SJCRH30 (cell line): Measurements from ENCODE around the gene GRAMD2B. TPM values are rescaled to one million over a fixed set of nuclear protein-coding genes. Genes with fewer than 3 reads are reported as not detected.
A peak's percentile ranks its signal among the peaks of the same experiment; 100 is the strongest.
"Not testable (repeated sequence)": the region's sequence is repeated elsewhere in the genome, so short reads cannot be mapped to it uniquely, and the experiment has no call there.

Source experiments
- DNase-seq, 2 experiments: peaks; one replicate each; pipeline ENCODE4 v3.0.0-alpha.2; 2015 to 2020
- H3K27ac ChIP-seq: fragments of 250-450 bp; sonication (Bioruptor Pico); 2 replicates; pipeline ENCODE4 v1.5.1; 2020; ENCODE audit warnings: mild to moderate bottlenecking, moderate library complexity
- H3K27me3 ChIP-seq: fragments of 250-450 bp; sonication (Bioruptor Pico); 2 replicates; pipeline ENCODE4 v1.5.1; 2020; ENCODE audit warnings: mild to moderate bottlenecking, moderate library complexity
- H3K36me3 ChIP-seq: fragments of 250-450 bp; sonication (Bioruptor Pico); 2 replicates; pipeline ENCODE4 v1.5.1; 2020; ENCODE audit warnings: mild to moderate bottlenecking, moderate library complexity
- H3K4me1 ChIP-seq: fragments of 250-450 bp; sonication (Bioruptor Pico); 2 replicates; pipeline ENCODE4 v1.5.1; 2020; ENCODE audit warnings: mild to moderate bottlenecking, moderate library complexity
- H3K4me3 ChIP-seq: fragments of 250-450 bp; sonication (Bioruptor Pico); 2 replicates; pipeline ENCODE4 v1.5.1; 2020; ENCODE audit warnings: mild to moderate bottlenecking, moderate library complexity
- H3K9me3 ChIP-seq: fragments of 250-450 bp; sonication (Bioruptor Pico); replicated peaks from 2 replicates; pipeline ENCODE4 v1.5.1; 2020; ENCODE audit warnings: mild to moderate bottlenecking, moderate library complexity
- total RNA-seq: library from RNA; depleted of rRNA; stranded (reverse); fragments of >200 nt; shearing (Covaris generic); gene quantifications from 2 replicates; pipeline ENCODE4 v1.2.3, GENCODE V29; 2014; rRNA removed

Gene GRAMD2B, protein sequence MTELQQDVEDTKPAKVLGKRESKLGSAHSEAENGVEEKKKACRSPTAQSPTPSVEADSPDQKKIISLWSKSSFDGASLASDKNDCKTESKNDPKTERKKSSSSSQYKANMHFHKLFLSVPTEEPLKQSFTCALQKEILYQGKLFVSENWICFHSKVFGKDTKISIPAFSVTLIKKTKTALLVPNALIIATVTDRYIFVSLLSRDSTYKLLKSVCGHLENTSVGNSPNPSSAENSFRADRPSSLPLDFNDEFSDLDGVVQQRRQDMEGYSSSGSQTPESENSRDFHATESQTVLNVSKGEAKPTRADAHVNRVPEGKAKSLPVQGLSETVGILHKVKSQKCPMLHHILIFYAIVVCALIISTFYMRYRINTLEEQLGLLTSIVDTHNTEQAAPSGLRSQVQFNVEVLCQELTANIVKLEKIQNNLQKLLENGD
- 12.1 and 14.3 TPM in 2 replicates for total RNA-seq

DNA sequence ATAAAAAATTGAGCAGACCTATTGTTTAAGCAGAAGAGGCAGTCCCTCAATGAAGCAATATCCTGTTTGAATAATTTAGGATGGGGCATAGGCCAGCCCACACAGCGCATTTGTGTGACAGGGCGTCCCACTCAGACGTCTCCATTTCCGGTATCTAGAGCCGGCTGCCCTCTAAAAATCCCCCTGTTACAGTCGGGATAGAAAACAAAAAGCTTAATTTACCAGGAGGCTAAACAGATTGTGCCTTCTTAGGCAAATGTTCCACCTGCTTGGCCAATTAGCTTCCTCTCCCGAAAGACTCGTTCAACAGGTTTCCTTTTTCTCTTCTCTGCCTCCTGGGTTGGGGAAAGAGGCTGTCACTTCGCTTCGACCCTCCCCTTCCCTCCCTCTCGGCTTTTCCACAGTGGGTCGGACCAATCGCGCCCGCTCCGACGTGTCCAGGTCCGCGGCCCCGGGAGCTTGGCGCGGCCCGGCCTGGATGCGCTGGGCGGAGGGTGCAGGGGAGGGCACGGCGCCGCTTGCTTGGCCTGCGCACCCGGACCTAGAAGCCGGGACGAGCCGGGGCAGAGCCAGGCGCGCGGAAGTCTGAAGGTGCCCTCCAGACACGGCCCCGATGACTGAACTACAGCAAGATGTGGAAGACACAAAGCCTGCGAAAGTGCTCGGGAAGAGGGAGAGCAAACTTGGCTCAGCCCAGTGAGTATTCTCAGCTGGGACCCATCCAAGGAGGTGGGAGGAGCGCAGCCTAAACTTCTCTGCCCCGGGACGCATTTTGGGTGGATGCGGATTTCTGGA is at the start of gene GRAMD2B:
Gene GRAMD2B (plus strand): TSS at position 416 of the 795 bp plus-strand sequence. CDS start 198 bp downstream, at position 614.
- DNase-seq: peak; percentile 77 to 84

DNA sequence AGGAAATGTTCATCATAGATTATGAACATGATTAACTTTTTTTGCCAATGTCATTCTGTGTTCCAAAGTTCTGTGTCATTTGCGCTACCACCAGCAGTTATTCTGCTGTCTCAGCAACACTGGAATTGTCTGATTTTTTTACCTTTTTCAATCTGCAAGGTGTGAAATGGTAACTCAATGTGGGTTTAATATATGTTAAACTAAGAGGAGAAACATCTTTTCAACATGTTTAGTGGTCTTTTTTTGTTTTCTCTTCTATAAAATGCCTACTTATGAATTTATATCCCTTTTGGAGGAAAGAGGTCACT is 49.1 kb upstream of the GRAMD2B start:
- DNase-seq: no peak
- Histone ChIP-seq H3K36me3 (no peaks in the 10 kb centered on the region), H3K27ac (no peak overlapping the region), H3K27me3 (no peaks in the 10 kb centered on the region), H3K9me3 (no peaks in the 10 kb centered on the region), H3K4me1 (peaks cover 36% of the 10 kb centered on the region), H3K4me3 (no peak overlapping the region)

More for the DNA sequence above, at the start of gene GRAMD2B:
- peak within 1 kb of the TSS; percentile 41 for H3K27ac ChIP-seq
- peak within 1 kb of the TSS; percentile 59 for H3K4me3 ChIP-seq
- H3K27me3 ChIP-seq: no peaks in the 10 kb centered on the region
- H3K9me3 ChIP-seq: no peaks in the 10 kb centered on the region
- no peaks in the 10 kb centered on the region for H3K4me1 ChIP-seq
- H3K36me3 ChIP-seq: no peaks in the 10 kb centered on the region

DNA sequence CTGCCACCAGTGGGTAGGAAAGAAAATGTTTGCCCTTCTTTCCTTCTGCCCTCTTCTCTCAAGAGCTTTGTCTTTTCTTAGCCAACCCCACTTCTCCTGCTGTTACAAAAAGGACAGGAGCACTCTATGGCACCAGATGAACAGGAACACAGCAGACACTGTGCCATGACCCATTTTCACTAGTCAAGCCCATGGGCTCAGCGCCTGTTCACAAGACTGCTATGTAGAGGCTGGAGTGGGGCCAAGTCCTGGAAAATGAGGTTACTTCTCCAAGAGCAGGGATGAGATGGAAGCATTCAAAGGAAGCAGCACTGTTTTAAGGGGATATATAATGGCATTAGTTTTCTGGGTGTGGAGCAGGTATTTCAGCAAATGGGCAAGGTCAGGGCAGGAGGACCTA is 46.8 kb upstream of the GRAMD2B start:
- DNase-seq: no peak
- Histone ChIP-seq H3K4me3 (no peak overlapping the region), H3K9me3 (peaks cover 3% of the 10 kb centered on the region; the same call in 1 of the 2 replicates), H3K27ac (peak overlapping the region; percentile 33; the same call in 1 of the 2 replicates), H3K4me1 (peaks cover 27% of the 10 kb centered on the region), H3K27me3 (no peaks in the 10 kb centered on the region), H3K36me3 (no peaks in the 10 kb centered on the region)

GRCh38 chr5:126377424-126377823 is 45.8 kb upstream of the GRAMD2B start:
- Histone ChIP-seq H3K4me1 (peaks cover 27% of the 10 kb centered on the region), H3K9me3 (peaks cover 8% of the 10 kb centered on the region; the same call in 1 of the 2 replicates), H3K36me3 (no peaks in the 10 kb centered on the region), H3K4me3 (no peak overlapping the region), H3K27ac (no peak overlapping the region), H3K27me3 (no peaks in the 10 kb centered on the region)
- no peak for DNase-seq

DNA sequence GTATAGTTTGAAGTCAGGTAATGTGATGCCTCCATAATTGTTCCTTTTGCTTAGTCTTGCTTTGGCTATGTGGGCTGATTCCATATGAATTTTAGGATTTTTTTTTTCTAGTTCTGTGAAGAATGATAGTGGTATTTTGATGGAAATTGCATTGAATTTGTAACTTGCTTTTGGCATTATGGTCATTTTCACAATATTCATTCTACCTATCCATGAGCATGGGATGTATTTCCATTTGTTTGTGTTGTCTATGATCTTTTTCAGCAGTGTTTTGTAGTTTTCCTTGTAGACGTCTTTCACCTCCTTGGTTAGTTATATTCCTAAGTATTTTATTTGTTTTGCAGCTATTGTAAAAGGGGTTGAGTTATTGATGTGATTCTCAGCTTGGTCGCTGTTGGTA is 42.9 kb upstream of the GRAMD2B start:
- not testable (repeated sequence) for DNase-seq, H3K9me3 ChIP-seq, H3K27ac ChIP-seq, H3K36me3 ChIP-seq, H3K27me3 ChIP-seq, H3K4me3 ChIP-seq
- peaks cover 24% of the 10 kb centered on the region for H3K4me1 ChIP-seq

DNA sequence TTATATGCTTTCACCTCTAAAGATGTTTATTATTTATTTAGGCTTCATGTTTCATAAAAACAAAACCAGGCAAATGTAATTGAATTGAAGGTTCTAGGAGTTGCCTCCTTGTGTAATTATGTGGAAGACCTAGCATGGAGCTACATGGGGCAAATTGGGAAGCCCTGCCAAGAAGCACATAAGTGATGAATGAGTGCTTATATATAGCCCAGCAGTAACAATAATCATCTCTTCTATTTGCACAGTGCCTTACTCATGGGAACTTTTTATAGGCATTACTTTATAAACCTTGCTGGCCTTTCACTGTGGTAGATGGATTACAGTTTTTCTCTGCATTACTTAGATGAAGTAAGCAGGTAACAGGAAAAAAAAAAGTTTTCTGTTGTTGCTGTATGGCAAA is 40.0 kb upstream of the GRAMD2B start:
- Histone ChIP-seq H3K9me3 (peaks cover 8% of the 10 kb centered on the region; the same call in 1 of the 2 replicates), H3K27me3 (no peaks in the 10 kb centered on the region), H3K27ac (no peak overlapping the region), H3K36me3 (no peaks in the 10 kb centered on the region), H3K4me3 (no peak overlapping the region), H3K4me1 (peaks cover 16% of the 10 kb centered on the region)
- DNase-seq: no peak

DNA sequence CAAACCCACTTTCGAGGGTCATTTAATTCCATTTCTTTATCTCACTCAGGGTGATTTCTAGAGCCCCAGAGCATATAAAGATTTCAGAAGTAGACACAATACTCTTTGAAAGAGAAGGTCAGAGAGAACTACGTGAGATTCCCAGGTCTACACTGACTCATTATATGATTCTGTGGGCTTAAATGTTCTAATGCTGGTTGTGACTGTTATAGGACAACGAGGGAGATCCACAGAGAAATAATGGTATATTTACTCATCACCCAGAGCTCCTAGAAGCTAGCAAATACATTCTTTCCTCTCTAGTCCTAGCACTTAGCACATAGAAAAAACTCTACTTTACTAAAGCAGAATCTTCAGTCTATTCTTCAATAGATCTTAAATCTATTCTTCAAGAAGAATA is 39.4 kb upstream of the GRAMD2B start:
- H3K27ac ChIP-seq: no peak overlapping the region
- DNase-seq: no peak
- H3K4me1 ChIP-seq: peaks cover 16% of the 10 kb centered on the region

GRCh38 chr5:126384985-126385384 is 38.2 kb upstream of the GRAMD2B start:
- H3K4me1 ChIP-seq: peaks cover 16% of the 10 kb centered on the region
- H3K27me3 ChIP-seq: no peaks in the 10 kb centered on the region
- no peak overlapping the region for H3K4me3 ChIP-seq
- no peaks in the 10 kb centered on the region for H3K36me3 ChIP-seq
- H3K9me3 ChIP-seq: peaks cover 8% of the 10 kb centered on the region; the same call in 1 of the 2 replicates
- DNase-seq: peak in 1 of 2 experiments; percentile 29
- peak overlapping the region; percentile 15 for H3K27ac ChIP-seq

More for the DNA sequence above, 39.4 kb upstream of the GRAMD2B start:
- Histone ChIP-seq H3K9me3 (peaks cover 8% of the 10 kb centered on the region; the same call in 1 of the 2 replicates), H3K4me3 (no peak overlapping the region), H3K36me3 (no peaks in the 10 kb centered on the region), H3K27me3 (no peaks in the 10 kb centered on the region)

DNA sequence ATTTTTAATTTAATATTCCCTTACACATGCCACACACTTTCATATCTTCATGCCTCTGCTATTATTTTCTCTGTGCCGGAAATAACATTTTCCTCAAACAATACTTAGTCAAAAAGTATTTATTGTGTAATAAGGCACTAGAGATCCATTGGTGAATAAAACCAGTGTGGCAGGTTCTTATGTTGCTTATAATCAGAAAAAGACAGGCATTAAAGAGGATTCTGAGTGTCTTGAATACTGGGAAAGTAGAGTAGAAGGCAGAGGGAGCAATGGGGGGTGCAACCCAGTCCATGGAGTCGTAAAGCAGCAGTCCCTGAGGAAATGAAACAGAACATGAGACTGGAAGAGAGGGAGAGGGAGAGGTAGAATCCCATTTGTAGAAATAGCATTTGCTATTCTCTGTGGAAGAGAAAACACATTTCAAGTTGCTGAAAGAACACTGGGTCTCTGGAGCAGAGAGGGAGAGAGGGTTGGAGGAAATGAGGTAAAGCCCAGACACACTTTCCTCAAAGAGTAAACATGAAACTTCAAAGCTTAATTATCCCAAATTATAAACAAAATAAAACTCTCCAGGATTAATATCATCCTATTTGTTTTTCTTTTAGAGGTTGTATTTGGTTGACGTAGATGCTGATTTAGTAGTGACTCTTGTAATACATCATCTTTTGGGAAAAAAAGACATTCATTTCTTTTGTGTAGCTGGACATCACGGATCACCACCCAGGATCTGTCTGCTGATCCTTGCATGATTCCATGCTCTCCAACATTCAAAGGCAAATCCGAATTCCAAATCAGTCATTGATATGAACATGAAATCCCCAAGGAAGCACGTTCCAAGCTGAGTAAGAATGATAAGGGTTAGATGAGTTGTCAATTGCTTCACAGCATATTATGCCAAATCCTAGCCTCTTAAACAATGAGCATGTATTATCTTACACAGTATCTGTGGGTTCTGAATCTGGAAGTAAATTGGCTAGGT is 37.4 kb upstream of the GRAMD2B start:
- Histone ChIP-seq H3K36me3 (no peaks in the 10 kb centered on the region), H3K4me1 (peaks cover 16% of the 10 kb centered on the region), H3K4me3 (no peak overlapping the region), H3K27me3 (no peaks in the 10 kb centered on the region), H3K27ac (peak overlapping the region; percentile 9; the same call in 1 of the 2 replicates), H3K9me3 (peaks cover 8% of the 10 kb centered on the region; the same call in 1 of the 2 replicates)
- no peak for DNase-seq

- no peak overlapping the region for H3K4me3 ChIP-seq
These were observed 34.0 kb upstream of the GRAMD2B start for GRCh38 chr5:126389179-126389578.

DNA sequence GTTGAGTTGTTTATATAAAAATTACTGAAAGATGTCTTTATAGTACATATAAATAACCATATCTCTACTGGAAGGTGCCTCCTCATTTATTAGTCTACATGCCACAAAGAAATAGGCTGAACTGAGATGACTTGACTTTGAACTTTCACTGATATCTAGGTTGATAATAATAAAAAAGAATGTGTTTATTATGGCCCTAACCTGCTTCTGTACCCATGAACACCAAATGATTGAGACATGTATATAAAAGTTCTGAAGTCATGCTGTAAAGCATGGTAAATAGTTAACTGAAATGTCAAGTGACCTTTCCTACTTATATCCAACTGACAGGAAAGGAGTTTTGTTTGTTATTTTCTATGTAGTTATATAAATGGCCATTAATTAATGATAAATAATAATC is 33.2 kb upstream of the GRAMD2B start:
- DNase-seq: no peak
- no peaks in the 10 kb centered on the region for H3K36me3 ChIP-seq

More at GRCh38 chr5:126389179-126389578, 34.0 kb upstream of the GRAMD2B start:
- Histone ChIP-seq H3K4me1 (peaks cover 16% of the 10 kb centered on the region), H3K27me3 (no peaks in the 10 kb centered on the region), H3K27ac (no peak overlapping the region), H3K9me3 (peaks cover 3% of the 10 kb centered on the region; the same call in 1 of the 2 replicates), H3K36me3 (no peaks in the 10 kb centered on the region)
- no peak for DNase-seq

GRCh38 chr5:126391386-126391785 is 31.8 kb upstream of the GRAMD2B start:
- Histone ChIP-seq H3K27me3 (no peaks in the 10 kb centered on the region), H3K9me3 (peaks cover 3% of the 10 kb centered on the region; the same call in 1 of the 2 replicates), H3K4me3 (no peak overlapping the region), H3K27ac (no peak overlapping the region), H3K36me3 (no peaks in the 10 kb centered on the region), H3K4me1 (no peaks in the 10 kb centered on the region; the same call in 1 of the 2 replicates)
- DNase-seq: no peak

More for the DNA sequence above, 33.2 kb upstream of the GRAMD2B start:
- peaks cover 3% of the 10 kb centered on the region; the same call in 1 of the 2 replicates for H3K9me3 ChIP-seq
- no peaks in the 10 kb centered on the region for H3K27me3 ChIP-seq
- H3K27ac ChIP-seq: no peak overlapping the region
- H3K4me1 ChIP-seq: peaks cover 8% of the 10 kb centered on the region
- H3K4me3 ChIP-seq: no peak overlapping the region

DNA sequence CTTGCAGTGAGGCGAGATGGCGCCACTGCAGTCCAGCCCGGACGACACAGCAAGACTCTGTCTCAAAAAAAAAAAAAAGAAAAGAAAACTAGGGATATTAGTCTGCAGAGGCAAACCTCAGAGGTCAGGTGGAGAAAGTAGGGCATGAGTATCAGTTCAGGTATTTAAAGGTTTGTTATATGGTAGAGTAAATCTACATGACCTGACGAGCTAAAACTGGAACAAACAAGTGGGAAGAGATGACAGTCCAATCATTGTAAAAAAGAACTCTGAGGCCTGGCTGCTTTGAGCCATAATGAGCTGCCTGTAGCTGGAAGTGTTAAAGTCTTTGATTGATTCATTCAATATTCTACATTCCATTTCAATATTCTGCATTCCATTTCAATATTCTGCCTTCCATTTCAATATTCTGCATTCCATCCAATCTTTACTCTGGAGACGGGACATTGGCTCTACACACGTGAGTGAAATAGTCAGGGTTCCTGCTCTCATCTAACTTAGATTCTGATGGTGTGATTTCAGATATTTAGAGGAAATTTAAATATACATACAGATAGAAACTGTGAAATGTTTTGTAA is 28.9 kb upstream of the GRAMD2B start:
- DNase-seq: no peak
- Histone ChIP-seq H3K4me3 (no peak overlapping the region), H3K27ac (no peak overlapping the region), H3K27me3 (no peaks in the 10 kb centered on the region), H3K36me3 (no peaks in the 10 kb centered on the region), H3K9me3 (peaks cover 5% of the 10 kb centered on the region), H3K4me1 (no peaks in the 10 kb centered on the region)

GRCh38 chr5:126395198-126395597 is 28.0 kb upstream of the GRAMD2B start:
- Histone ChIP-seq H3K27me3 (no peaks in the 10 kb centered on the region), H3K36me3 (no peaks in the 10 kb centered on the region), H3K9me3 (peaks cover 9% of the 10 kb centered on the region), H3K27ac (no peak overlapping the region), H3K4me3 (no peak overlapping the region), H3K4me1 (no peaks in the 10 kb centered on the region)
- no peak for DNase-seq
